GM12878 (cell line): Measurements from ENCODE around the gene DPH1. TPM values are rescaled to one million over a fixed set of nuclear protein-coding genes. Genes with fewer than 3 reads are reported as not detected.
A peak's percentile ranks its signal among the peaks of the same experiment; 100 is the strongest.

Source experiments
- ATAC-seq: fragments of 200-7000 bp; cut with Tn5 transposase; 3 replicates; pipeline ENCODE4 v1.9.1; 2020; ENCODE audit warnings: mild to moderate bottlenecking, moderate library complexity
- BruUV-seq: library from RNA; stranded (reverse); fragments of 400-500 nt; replicated peaks from 2 replicates; lab custom pipeline; 2021; lab: Mats Ljungman, UMichigan
- CTCF ChIA-PET: fragments of 300-600 bp; sonication (Branson Sonifier 250); formaldehyde crosslinking; extraction: SDS; loops from one replicate; lab custom pipeline; 2021; ENCODE audit warnings: inconsistent platforms; lab: Yijun Ruan, JAX
- POLR2A ChIA-PET: fragments of 350-600 bp; formaldehyde crosslinking; extraction: SDS; loops from one replicate; lab custom pipeline; 2021; ENCODE audit warnings: inconsistent platforms; lab: Charles Lee
- RAD21 ChIA-PET: fragments of 300-600 bp; sonication (Branson Sonifier 250); formaldehyde crosslinking; loops from one replicate; lab custom pipeline; 2023; ENCODE audit warnings: antibody characterized with exemption; ENCODE audit not compliant: unreplicated experiment; lab: Charles Lee
- SMC1A ChIA-PET: fragments of 300-600 bp; sonication (Branson Sonifier 250); formaldehyde crosslinking; loops from one replicate; lab custom pipeline; 2023; ENCODE audit not compliant: unreplicated experiment, uncharacterized antibody; lab: Charles Lee
- DNase-seq: peaks from one replicate; pipeline ENCODE4 v3.0.0-alpha.2; 2011; ENCODE audit warnings: low read depth, low spot score
- FAIRE-seq: peaks from 3 replicates; lab custom pipeline; 2011; peaks lifted over from hg19 to GRCh38; lab: Jason Lieb, UNC
- H2AFZ ChIP-seq: 2 replicates; pipeline ENCODE4 v1.6.0; 2011; ENCODE audit warnings: low read depth, low read length, control low read depth; ENCODE audit not compliant: control insufficient read depth
- H3K27ac ChIP-seq: 2 replicates; pipeline ENCODE4 v1.5.1; 2011; ENCODE audit warnings: control low read depth; ENCODE audit not compliant: control insufficient read depth, insufficient read depth
- H3K27me3 ChIP-seq, 2 experiments: replicated peaks in 1 of 2; 2 replicates each; pipeline versions ENCODE4 v1.6.0 to v1.6.1; 2011; ENCODE audit warnings: low read length in 1 of 2; ENCODE audit not compliant: control insufficient read depth in 2 of 2, insufficient read depth in 2 of 2
- H3K36me3 ChIP-seq, 2 experiments: 2 replicates each; pipeline ENCODE4 v1.5.1; 2011; ENCODE audit warnings: low read length in 1 of 2; ENCODE audit not compliant: control insufficient read depth in 2 of 2, insufficient read depth in 2 of 2
- H3K4me1 ChIP-seq: 2 replicates; pipeline ENCODE4 v1.6.1; 2011; ENCODE audit warnings: mild to moderate bottlenecking, low read length, moderate library complexity, mixed read lengths; ENCODE audit not compliant: control insufficient read depth, insufficient read depth
- H3K4me2 ChIP-seq: 2 replicates; pipeline ENCODE4 v1.6.0; 2011; ENCODE audit warnings: control low read depth; ENCODE audit not compliant: control insufficient read depth, insufficient read depth
- H3K4me3 ChIP-seq: fragments of 200-600 bp; sonication (generic); 2 replicates; pipeline ENCODE4 v1.5.1; 2016
- H3K79me2 ChIP-seq: 2 replicates; pipeline ENCODE4 v1.6.0; 2011; ENCODE audit warnings: low read length; ENCODE audit not compliant: control insufficient read depth, insufficient read depth
- H3K9ac ChIP-seq: 2 replicates; pipeline ENCODE4 v1.8.0; 2011; ENCODE audit warnings: low read length, control low read depth, mixed read lengths; ENCODE audit not compliant: control insufficient read depth, insufficient read depth
- H3K9me3 ChIP-seq: replicated peaks from 3 replicates; pipeline ENCODE4 v1.5.1; 2011; ENCODE audit warnings: mild to moderate bottlenecking, low read length; ENCODE audit not compliant: control insufficient read depth, insufficient read depth
- H4K20me1 ChIP-seq: 2 replicates; pipeline ENCODE4 v1.6.0; 2011; ENCODE audit not compliant: control insufficient read depth, insufficient read depth
- BACH1 ChIP-seq: fragments of 450-650 bp; IDR thresholded peaks from 2 replicates; pipeline ENCODE4 v1.6.1; 2017; ENCODE audit warnings: mild to moderate bottlenecking, borderline replicate concordance
- BHLHE40 ChIP-seq, 2 experiments: fragments of 450-650 bp in 1 of 2; IDR thresholded peaks; 2 replicates each; pipeline ENCODE4 v1.6.1; 2011 to 2017; ENCODE audit warnings: low read depth in 2 of 2, borderline replicate concordance in 1 of 2, improper control_type of control experiment in 1 of 2, low read length in 1 of 2, mild to moderate bottlenecking in 1 of 2
- CBFB ChIP-seq: IDR thresholded peaks from 2 replicates; pipeline ENCODE4 v1.6.1; 2016; ENCODE audit warnings: antibody characterized with exemption, low read depth
- CHD2 ChIP-seq: IDR thresholded peaks from 2 replicates; pipeline ENCODE4 v1.6.1; 2011; ENCODE audit warnings: low read depth, low read length, improper control_type of control experiment, borderline replicate concordance
- HCFC1 ChIP-seq: fragments of 150-350 bp; IDR thresholded peaks from 2 replicates; pipeline ENCODE4 v1.6.1; 2014; ENCODE audit warnings: low read length
- KAT2A ChIP-seq: conservative IDR thresholded peaks from 2 replicates; pipeline ENCODE4 v1.6.1; 2011; ENCODE audit warnings: low read depth, low read length; ENCODE audit not compliant: control insufficient read depth
- LARP7 ChIP-seq: fragments of 450-650 bp; IDR thresholded peaks from 2 replicates; pipeline ENCODE4 v1.6.1; 2017; ENCODE audit warnings: mild to moderate bottlenecking
- POLR2A ChIP-seq: IDR thresholded peaks from 2 replicates; pipeline ENCODE4 v1.6.1; 2011; ENCODE audit warnings: low read depth, mild to moderate bottlenecking, low read length
- RCOR1 ChIP-seq: conservative IDR thresholded peaks from 2 replicates; pipeline ENCODE4 v1.6.1; 2012; ENCODE audit warnings: low read depth, low read length, improper control_type of control experiment
- SP1 ChIP-seq: IDR thresholded peaks from one replicate; pipeline ENCODE4 v1.6.1; 2011; ENCODE audit warnings: low read depth, low read length
- YY1 ChIP-seq: IDR thresholded peaks from 2 replicates; pipeline ENCODE4 v1.6.1; 2011; ENCODE audit warnings: low read depth, mild to moderate bottlenecking, low read length
- ZNF207 ChIP-seq: fragments of 450-650 bp; IDR thresholded peaks from 2 replicates; pipeline ENCODE4 v1.6.1; 2014; ENCODE audit warnings: antibody characterized with exemption, mild to moderate bottlenecking, borderline replicate concordance
- WGBS: methylation state at CpG from one replicate; pipeline ENCODE4 v1.1.6; 2016; ENCODE audit warnings: low lambda C conversion rate; ENCODE audit not compliant: insufficient replicate concordance, insufficient coverage; ENCODE audit errors: missing lambda C conversion rate; 5-methylcytosine and 5-hydroxymethylcytosine counted together
- in situ Hi-C: fragments of 300-500 bp; cut with MboI; formaldehyde crosslinking; loops from 9 replicates; pipeline ENCODE4 v1.14.3; 2018; ENCODE audit warnings: mixed read lengths
- intact Hi-C: fragments of 100-400 bp; cut with micrococcal nuclease; formaldehyde crosslinking; loops from one replicate; pipeline ENCODE4 v1.14.2; 2022; ENCODE audit not compliant: unreplicated experiment
- polyA plus RNA-seq, 11 experiments: library from polyadenylated mRNA; depleted of rRNA in 4 of 11; unstranded in 6 of 11; stranded (reverse) in 5 of 11; fragments of >200 nt; fragmentation: Nextera tagmentation in 4 of 11; fragmentation: Illumina TruSeq in 1 of 11; extraction: Ambion mirVana in 4 of 11; extraction: Trizol in 1 of 11; gene quantifications; 1 replicate in 1 of 11; 2 replicates in 10 of 11; pipeline versions ENCODE4 v1.2.1 to v1.2.3, GENCODE V29; 2011 to 2016; ENCODE audit warnings: inconsistent platforms in 2 of 11, missing spikeins in 2 of 11, low read depth in 1 of 11
- total RNA-seq, 4 experiments: library from RNA; depleted of rRNA in 3 of 4; stranded (reverse); fragments of >200 nt in 3 of 4; fragmentation: Illumina TruSeq in 1 of 4; extraction: Trizol in 1 of 4; gene quantifications; 2 replicates each; pipeline versions ENCODE4 v1.2.1 to v1.2.3, GENCODE V29; 2013 to 2021
- TF ChIP-seq, protein P1 (sequence below): fragments of 450-650 bp; IDR thresholded peaks from 2 replicates; pipeline ENCODE4 v1.6.1; 2016; ENCODE audit warnings: mild to moderate bottlenecking
- TF ChIP-seq, protein P2 (sequence below): IDR thresholded peaks from 2 replicates; pipeline ENCODE4 v1.6.1; 2012; ENCODE audit warnings: low read depth, low read length, improper control_type of control experiment
- TF ChIP-seq, protein P3 (sequence below): IDR thresholded peaks from 2 replicates; pipeline ENCODE4 v1.6.1; 2011; ENCODE audit warnings: low read depth, low read length, improper control_type of control experiment, borderline replicate concordance
- TF ChIP-seq, protein P4 (sequence below): fragments of 450-650 bp; IDR thresholded peaks from 2 replicates; pipeline ENCODE4 v1.6.1; 2014; ENCODE audit warnings: mild to moderate bottlenecking
- TF ChIP-seq, protein P5 (sequence below): fragments of 450-650 bp; IDR thresholded peaks from 2 replicates; pipeline ENCODE4 v1.6.1; 2017; ENCODE audit warnings: antibody characterized with exemption, mild to moderate bottlenecking, moderate library complexity

The DPH1 gene
- total and polyA plus RNA-seq, 10 of the 15 experiments (the other 5 are each of a cell fraction or from before 2014, with no cell fraction given): 0.29 to 33.6 (median 20.2) TPM

DNA sequence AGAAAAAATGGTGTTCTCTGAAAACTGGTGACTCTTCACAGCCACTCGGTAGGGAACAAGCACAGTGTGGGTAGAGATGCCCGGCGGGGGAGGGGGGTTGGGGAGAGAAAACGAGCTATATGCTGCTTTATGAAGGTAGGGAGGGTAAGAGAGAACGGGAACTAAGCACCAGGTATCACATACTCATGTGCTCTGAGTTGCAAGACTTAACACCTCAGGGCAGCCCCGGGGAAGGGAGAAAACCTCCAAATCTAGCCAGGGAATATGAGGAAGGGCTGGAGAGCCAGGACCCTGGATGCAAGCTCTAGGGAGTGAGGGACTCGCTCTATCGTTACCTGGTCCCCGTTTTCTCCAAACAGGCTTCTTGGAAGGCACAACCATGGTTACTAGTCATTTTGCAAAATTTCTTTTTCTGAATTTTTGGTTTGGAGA is 60.3 kb downstream of the DPH1 start:
- Histone ChIP-seq H3K4me1 (peaks cover 63% of the 10 kb centered on the region), H3K4me3 (peak overlapping the region; percentile 63), H3K36me3 (peaks cover 2 to 4% of the 10 kb centered on the region in 2 experiments; a peak in 2 of 4 replicates), H3K4me2 (peak overlapping the region; percentile 86), H2AFZ (no peak overlapping the region), H3K79me2 (peaks cover 16% of the 10 kb centered on the region), H3K9ac (peak overlapping the region; percentile 68), H3K9me3 (no peaks in the 10 kb centered on the region), H3K27me3 (no peaks in the 10 kb centered on the region), H3K27ac (peak overlapping the region; percentile 93), H4K20me1 (no peaks in the 10 kb centered on the region)
- ATAC-seq (peak; percentile 41), DNase-seq (no peak), FAIRE-seq (no peak)
- in situ Hi-C loops (no loop called here), intact Hi-C loops (loop anchor here (5.0 kb wide), 1 partner anchor 33 kb away; the partner anchor contains the start of gene HIC1)
- POLR2A ChIA-PET: interaction anchor here (0.6 to 10.8 kb wide), 23 partner anchors 8 to 1352 kb away, joined by 3 to 148 read pairs (median 6); partner anchors contain the start of gene HIC1
- SMC1A ChIA-PET: interaction anchor here (0.7 to 7.1 kb wide), 22 partner anchors 11 to 192 kb away, joined by 3 to 107 read pairs (median 12); partner anchors contain the start of gene HIC1
- BruUV-seq: TSS peak; percentile 83
- RAD21 ChIA-PET: interaction anchor here (0.7 to 10.4 kb wide), 27 partner anchors 9 to 212 kb away, joined by 3 to 160 read pairs (median 7); partner anchors contain the start of gene HIC1
- CTCF ChIA-PET: interaction anchor here (1.1 to 11.4 kb wide), 19 partner anchors 9 to 191 kb away, joined by 3 to 126 read pairs (median 7); partner anchors contain the start of gene HIC1
- WGBS: 22% methylated on average over 9 of the region's 9 CpGs
- no peak for TF ChIP-seq SP1
- no peak; the same call in 1 of the 2 replicates for TF ChIP-seq CBFB
- no peak for TF ChIP-seq KAT2A
- TF ChIP-seq, protein P1, sequence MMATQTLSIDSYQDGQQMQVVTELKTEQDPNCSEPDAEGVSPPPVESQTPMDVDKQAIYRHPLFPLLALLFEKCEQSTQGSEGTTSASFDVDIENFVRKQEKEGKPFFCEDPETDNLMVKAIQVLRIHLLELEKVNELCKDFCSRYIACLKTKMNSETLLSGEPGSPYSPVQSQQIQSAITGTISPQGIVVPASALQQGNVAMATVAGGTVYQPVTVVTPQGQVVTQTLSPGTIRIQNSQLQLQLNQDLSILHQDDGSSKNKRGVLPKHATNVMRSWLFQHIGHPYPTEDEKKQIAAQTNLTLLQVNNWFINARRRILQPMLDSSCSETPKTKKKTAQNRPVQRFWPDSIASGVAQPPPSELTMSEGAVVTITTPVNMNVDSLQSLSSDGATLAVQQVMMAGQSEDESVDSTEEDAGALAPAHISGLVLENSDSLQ: no peak
- TF ChIP-seq, protein P2, sequence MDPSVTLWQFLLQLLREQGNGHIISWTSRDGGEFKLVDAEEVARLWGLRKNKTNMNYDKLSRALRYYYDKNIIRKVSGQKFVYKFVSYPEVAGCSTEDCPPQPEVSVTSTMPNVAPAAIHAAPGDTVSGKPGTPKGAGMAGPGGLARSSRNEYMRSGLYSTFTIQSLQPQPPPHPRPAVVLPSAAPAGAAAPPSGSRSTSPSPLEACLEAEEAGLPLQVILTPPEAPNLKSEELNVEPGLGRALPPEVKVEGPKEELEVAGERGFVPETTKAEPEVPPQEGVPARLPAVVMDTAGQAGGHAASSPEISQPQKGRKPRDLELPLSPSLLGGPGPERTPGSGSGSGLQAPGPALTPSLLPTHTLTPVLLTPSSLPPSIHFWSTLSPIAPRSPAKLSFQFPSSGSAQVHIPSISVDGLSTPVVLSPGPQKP: no peak
- TF ChIP-seq, protein P3, sequence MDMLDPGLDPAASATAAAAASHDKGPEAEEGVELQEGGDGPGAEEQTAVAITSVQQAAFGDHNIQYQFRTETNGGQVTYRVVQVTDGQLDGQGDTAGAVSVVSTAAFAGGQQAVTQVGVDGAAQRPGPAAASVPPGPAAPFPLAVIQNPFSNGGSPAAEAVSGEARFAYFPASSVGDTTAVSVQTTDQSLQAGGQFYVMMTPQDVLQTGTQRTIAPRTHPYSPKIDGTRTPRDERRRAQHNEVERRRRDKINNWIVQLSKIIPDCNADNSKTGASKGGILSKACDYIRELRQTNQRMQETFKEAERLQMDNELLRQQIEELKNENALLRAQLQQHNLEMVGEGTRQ: no peak
- TF ChIP-seq, protein P4, sequence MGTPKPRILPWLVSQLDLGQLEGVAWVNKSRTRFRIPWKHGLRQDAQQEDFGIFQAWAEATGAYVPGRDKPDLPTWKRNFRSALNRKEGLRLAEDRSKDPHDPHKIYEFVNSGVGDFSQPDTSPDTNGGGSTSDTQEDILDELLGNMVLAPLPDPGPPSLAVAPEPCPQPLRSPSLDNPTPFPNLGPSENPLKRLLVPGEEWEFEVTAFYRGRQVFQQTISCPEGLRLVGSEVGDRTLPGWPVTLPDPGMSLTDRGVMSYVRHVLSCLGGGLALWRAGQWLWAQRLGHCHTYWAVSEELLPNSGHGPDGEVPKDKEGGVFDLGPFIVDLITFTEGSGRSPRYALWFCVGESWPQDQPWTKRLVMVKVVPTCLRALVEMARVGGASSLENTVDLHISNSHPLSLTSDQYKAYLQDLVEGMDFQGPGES: no peak
- TF ChIP-seq LARP7: peak; percentile 13; the same call in 1 of the 2 replicates
- peak; percentile 38 for TF ChIP-seq POLR2A
- TF ChIP-seq, protein P5, sequence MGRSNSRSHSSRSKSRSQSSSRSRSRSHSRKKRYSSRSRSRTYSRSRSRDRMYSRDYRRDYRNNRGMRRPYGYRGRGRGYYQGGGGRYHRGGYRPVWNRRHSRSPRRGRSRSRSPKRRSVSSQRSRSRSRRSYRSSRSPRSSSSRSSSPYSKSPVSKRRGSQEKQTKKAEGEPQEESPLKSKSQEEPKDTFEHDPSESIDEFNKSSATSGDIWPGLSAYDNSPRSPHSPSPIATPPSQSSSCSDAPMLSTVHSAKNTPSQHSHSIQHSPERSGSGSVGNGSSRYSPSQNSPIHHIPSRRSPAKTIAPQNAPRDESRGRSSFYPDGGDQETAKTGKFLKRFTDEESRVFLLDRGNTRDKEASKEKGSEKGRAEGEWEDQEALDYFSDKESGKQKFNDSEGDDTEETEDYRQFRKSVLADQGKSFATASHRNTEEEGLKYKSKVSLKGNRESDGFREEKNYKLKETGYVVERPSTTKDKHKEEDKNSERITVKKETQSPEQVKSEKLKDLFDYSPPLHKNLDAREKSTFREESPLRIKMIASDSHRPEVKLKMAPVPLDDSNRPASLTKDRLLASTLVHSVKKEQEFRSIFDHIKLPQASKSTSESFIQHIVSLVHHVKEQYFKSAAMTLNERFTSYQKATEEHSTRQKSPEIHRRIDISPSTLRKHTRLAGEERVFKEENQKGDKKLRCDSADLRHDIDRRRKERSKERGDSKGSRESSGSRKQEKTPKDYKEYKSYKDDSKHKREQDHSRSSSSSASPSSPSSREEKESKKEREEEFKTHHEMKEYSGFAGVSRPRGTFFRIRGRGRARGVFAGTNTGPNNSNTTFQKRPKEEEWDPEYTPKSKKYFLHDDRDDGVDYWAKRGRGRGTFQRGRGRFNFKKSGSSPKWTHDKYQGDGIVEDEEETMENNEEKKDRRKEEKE: no peak
- no peak; the same call in 1 of the 2 replicates for TF ChIP-seq YY1
- TF ChIP-seq RCOR1: no peak
- 0 out of 2 replicates have a peak, but pooled peaks have one; percentile 44 for TF ChIP-seq CHD2
- 0 out of 2 replicates have a peak, but pooled peaks have one; percentile 44 for TF ChIP-seq ZNF207
- TF ChIP-seq HCFC1: no peak
- no peak for TF ChIP-seq BACH1
- TF ChIP-seq BHLHE40 (IDR thresholded peaks at IDR 0.05; ENCODE audit: borderline replicate concordance in 1 of 2, low read depth in 2 of 2, low read length in 1 of 2): 0 out of 4 replicates have a peak, but pooled peaks of 1 of the 2 experiments have one; percentile 0
